HPDE6-E6E7 (cell line): Measurements from ENCODE around the gene TLK2.
"Not testable (repeated sequence)": the region's sequence is repeated elsewhere in the genome, so short reads cannot be mapped to it uniquely, and the experiment has no call there.

Source experiments
- DNase-seq: peaks from one replicate; pipeline ENCODE4 v3.0.0; 2011; ENCODE audit warnings: missing footprints; ENCODE audit errors: extremely low spot score

The TLK2 gene

DNA sequence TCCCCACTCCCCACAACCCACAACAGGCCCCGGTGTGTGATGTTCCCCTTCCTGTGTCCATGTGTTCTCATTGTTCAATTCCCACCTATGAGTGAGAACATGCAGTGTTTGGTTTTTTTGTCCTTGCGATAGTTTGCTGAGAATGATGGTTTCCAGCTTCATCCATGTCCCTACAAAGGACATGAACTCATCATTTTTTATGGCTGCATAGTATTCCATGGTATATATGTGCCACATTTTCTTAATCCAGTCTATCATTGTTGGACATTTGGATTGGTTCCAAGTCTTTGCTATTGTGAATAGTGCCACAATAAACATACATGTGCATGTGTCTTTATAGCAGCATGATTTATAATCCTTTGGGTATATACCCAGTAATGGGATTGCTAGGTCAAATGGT, 82.3 kb downstream of the TLK2 start:
- DNase-seq: not testable (repeated sequence)

DNA sequence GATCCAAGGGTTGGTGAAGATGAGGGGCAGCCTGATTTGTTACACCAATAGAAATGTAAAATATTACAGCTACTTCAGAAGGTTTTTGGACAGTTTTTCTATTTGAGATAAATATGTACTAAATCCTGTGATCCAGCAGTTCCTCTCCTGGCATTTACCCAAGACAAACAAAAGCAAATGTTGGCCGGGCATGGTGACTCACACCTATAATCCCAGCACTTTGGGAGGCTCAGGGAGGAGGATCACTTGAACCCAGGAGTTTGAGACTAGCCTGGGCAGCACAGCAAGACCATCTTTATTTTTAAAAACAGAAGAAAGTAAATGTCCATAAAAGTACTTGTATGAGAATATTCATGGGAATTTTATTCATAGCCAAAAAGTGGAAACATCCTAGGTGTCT, 84.0 kb downstream of the TLK2 start:
- no peak for DNase-seq

DNA sequence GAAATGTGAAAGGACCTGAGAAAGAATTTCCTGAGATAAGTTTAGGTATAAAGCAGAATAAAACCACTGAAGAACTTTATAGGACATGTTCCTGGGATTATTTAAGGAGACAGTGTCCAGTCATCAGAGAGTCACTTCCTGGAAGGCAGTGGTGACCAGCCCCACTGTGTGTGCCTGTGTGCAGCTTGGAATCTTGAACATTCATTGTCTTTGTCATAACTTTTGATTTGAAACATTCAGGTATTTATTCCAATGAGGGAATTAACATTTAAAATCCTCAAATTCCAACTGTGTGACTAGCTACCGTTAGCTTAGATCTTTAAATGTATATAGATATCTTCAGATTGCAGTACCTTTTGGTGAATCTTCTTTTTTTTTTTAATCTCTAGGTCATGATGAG, 87.2 kb downstream of the TLK2 start:
- DNase-seq: peak; percentile 47

DNA sequence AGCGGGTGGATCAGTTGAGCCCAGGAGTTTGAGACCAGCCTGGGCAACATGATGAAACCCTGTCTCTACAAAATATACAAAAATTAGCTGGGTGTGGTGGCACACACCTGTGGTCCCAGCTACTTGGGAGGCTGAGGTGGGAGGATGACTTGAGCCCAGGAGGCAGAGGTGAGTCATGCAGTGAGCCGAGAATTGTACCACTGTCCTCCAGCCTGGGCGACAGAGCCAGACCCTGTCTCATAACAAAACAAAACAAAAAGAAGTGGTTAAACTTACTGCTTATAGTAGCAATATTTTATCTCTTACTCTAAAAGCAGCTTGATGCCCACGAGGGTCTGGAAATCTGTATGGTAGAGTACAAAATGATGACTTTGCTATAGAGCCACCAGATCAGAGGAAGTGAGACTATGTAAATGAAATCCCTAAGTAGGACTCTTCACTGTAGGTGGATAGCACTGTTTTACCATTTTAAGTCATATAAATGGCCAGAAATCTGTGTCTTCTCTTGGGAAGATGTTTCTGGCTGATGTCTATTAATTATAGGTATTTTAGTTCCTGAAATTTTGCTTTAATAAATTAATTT, 88.5 kb downstream of the TLK2 start:
- DNase-seq: no peak

DNA sequence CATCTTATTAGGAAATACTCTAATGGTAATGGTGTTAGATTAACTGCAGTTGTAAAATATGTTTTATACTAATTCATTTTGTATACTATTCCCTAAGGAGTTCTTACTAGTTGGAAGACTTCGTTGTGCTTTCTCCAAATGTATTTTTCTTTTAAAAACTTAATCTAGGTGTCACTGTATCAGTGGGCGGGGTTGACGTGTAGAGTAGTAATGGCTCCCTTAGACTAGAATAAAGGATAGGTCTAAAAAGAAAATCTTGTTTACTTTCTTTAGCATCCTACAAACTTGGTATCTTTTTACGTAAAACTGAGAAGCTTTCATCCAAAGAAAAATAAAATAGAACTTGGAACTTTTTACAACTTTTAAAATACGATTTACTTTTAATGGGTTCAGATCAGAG, 93.9 kb downstream of the TLK2 start:
- DNase-seq: no peak

DNA sequence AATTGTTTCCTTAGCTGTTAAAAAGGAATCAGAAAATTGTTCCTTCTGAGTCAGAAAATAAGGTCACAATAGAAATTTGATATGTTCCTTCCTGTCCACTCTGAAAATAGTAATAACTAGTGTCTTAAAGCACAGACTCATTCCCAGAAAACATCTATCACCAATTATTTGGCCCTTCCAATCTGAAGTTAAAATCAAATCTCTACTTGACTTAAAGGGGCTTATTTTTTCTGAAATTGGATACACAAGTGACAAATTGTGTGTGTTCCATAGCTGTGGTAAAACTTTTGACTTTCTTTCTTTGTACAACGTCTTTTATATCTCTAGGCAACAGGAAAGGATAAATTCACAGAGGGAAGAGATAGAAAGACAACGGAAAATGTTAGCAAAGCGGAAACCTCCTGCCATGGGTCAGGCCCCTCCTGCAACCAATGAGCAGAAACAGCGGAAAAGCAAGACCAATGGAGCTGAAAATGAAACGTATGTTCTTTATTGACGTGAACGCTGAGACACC, 94.3 kb downstream of the TLK2 start:
- DNase-seq: no peak

DNA sequence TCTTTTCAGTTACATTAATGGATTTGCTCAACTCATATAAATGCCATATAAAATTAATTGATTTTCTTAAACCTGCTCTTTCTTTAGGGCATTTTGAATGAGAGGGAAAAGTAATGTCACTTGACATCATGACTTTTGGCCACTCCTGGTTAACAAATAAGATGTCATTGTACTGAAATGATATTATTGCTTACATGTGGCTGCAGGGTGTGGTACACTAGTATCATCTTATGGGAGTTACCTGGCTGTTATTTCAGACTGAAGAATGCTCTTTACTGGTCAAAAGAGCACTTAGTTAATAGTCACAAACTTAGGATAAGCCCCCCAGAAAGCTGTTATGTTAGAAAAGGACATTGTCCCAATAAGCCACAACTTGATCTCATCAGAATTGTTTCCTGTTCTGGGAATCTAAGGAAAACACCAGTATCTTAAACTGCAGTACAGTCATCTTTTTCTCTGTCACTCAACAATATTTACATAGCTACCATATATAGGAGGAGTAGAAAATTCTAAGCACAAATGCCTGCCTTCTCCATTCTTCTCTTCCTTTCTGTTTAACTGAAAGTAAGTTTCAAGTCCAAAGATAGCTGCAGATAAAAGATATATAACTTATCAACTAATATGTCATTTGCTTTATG, 95.0 kb downstream of the TLK2 start:
- DNase-seq: no peak

DNA sequence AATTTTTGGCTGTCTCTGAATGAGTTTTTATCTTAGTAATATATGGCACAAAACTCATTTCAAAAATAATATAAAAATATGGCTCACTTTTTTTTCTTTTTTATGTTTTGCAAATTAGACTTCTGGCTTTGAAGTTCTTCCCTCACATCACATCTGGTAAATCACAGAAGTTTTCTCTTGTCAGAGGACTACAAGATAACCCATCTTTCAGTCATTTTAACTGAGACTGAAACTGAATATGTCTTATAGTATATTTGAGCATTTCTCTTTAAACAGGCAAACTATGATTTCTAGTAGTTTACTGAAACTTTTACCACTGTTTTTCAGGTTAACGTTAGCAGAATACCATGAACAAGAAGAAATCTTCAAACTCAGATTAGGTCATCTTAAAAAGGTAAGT, 97.8 kb downstream of the TLK2 start:
- no peak for DNase-seq

DNA sequence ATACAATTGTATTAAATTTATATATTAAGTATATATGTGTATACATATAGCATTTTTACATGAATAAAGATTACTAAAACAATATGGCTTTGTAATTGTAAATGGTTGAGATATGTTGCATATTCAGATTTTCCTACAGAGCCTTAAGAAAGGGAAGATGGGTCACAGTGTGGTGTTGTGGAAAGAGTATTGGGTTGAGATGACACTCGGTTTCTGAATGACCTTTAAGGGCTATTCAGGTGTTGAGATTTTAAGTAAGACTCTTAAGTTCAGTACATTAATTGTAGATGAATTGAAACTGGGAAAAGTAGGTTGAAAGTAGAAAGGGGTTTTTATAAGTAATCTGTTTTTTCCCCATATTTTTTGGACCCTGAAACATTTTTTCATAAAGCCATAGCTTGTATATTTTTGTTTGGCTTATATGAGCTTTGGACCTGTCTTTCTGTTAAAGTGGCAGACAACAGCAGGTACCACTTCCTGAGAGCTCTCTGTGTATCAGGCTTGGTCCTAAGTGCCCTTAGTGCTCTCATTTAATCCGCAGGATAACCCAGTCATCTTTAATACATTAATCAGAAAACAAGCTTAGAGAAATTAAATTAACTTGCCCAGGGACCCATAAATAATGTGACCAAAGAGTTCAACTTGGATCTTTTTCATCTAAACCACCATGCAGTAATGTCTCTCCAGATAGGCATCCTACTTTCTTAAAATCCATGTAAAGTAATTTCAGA, 100.3 kb downstream of the TLK2 start:
- no peak for DNase-seq

DNA sequence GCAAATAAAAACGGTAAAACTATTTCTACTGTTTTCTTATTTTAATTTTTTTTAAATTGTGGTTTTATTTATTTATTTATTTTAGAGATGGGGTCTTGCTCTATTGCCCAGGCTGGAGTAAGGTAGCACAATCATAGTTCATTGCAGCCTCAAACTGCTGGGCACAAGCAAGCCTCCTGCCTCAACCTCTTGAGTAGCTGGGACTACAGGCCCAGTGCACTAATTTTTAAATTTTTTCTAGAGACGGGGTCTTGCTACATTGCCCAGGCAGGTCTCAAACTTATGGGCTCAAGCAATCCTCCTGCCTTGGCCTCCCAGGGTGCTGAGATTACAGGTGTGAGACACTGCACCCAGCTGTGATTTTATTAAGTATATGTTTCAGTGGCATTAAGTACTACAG, 102.3 kb downstream of the TLK2 start:
- DNase-seq: no peak

DNA sequence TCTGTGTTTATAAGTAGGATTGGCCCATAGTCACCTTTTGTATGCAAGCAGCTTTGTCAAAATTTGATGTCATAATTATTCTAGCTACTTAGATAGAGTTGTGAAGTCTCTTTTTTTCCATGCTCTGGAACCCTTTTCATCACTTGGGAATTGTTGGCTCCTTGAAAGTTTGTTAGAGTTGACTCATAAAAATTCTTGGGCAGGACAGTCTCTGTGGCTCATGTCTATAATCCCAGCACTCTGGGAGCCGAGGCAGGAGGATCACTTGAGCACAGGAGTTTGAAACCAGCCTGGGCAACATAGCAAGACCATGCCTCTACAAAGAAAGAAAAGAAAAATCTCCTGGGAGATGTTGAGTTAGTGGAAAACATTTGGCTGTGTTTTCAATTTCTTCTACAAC, 103.1 kb downstream of the TLK2 start:
- DNase-seq: no peak

DNA sequence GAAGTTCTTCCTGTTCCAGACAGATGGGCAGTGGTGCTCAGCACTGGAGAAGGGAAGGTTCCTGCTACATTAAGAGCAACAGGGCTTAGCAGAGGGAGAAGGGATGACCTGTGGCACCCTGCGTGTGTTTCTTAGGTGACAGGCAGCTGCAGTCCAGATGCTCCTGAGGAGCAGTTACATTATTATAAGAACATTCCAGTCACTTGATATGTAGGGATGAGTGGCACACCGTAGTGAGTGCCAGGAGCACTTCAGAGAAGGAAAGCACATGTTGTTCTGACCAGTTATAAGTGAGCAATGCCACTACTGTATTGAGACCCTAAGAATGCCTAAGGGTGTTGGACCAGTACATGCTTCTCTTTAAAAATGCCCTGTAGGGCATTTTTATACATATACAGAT, 108.9 kb downstream of the TLK2 start:
- DNase-seq: no peak

DNA sequence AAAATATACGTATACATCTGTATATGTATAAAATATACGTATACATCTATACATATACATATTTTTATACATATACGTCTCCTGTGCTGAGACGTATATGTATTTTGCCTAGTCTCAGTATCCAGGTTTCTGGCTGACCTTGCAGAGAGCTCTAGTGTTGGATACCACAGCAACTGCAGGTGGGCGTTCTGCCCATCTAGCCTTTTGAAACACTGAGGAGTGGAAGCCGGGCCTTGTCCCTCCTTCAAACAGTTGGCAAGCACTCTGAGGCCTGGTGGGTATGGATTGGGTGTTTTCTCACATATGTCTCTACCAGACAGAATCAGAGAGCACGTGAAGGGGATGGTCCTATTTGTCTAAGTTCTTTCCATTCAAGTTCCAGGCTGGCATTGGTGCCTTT, 109.5 kb downstream of the TLK2 start:
- no peak for DNase-seq

DNA sequence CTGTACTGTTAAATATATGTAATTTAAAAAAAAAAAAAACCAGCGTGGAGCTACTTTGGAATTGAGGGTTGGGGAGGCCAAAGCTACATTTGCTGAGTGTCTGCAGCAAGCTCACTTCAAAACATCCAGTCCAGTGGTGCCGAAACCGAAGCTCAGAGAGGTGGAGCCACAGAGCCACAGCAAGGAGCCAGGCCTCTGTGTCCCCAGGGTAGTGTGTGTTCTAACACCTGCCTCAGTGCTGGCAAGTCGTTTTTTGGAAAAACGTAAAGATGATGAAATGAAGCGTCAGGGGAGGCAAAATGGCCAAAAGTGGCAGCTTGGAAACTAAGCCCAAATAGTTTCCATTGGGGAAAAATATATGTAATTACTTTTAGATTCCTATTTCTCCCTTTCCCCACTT, 112.7 kb downstream of the TLK2 start:
- no peak for DNase-seq

DNA sequence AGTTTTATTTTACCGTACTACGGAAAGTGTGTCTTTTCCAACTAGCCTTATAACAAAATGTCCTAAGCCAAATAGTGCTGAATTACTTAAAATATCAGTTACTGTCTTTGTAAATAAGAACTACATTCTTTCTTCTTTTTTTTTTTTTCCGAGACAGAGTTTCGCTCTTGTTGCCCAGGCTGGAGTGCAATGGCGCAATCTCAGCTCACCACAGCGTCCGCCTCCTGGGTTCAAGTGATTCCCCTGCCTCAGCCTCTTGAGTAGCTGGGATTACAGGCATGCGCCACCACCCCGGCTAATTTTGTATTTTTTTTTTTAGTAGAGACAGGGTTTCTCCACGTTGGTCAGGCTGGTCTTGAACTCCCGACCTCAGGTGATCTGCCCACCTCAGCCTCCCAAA, 113.2 kb downstream of the TLK2 start:
- not testable (repeated sequence) for DNase-seq

DNA sequence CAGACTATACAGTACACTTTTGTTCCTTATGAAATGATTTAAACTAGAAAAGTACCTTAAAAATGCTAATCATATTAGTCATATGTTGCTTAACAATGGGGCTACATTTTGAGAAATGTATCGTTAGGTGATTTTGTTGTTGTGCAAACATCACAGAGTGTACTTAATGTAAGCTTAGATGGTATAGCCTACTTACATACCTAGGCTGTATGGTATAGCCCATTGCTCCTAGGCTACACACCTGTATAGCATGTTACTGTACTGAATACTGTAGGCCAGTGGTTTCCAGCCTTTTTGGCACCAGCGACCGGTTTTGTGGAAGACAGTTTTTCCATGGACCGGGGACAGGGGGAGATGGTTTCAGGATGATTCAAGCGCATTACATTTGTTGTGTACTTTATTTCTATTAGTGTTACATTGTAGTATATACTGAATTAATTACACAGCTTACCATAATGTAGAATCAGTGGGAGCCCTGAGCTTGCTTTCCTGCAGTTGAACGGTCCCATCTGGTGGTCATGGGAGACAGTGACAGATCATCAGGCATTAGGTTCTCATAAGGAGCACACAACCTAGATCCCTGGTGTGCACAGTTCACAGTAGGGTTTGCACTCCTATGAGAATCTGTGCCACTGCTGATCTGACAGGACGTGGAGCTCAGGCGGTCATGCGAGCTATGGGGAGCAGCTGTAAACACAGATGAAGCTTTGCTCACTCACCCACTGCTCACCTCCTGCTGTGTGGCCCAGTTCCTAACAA, 113.9 kb downstream of the TLK2 start:
- no peak for DNase-seq

DNA sequence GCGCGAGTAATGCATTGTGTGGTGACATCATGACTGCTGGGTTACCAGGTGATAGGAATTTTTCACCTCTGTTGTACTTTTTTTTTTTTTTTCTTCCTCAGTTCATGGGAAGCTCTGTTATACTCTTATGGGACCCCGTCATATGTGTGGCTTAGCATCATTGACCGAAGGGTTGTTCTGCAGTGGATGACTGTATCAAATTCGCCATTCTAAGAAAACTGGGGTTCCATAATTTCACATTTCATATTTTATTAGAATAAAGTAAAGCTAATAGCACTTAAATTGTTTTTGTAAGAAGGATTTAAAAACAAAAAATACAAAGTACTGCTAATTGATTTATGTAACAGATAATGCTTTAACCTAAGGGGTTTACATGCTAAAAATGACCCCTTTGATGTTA, 116.9 kb downstream of the TLK2 start:
- DNase-seq: no peak

DNA sequence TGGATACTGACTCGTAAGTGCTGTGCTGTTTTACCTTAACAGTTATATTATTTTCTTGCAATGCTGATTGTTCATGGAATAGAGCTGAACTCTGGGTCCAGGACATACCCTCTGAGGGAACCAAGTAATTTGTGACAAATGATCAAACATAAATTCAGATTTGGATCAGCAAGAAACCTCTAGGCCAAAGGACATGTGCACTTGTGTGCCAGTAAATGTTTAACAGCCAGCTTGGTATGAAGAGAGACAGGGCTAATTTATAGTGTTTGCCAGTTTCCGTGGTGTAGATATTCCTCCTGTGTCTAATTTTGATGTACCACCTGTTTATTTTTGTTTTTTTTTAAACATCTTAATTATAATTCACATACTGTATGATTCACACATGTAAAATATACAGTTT, 118.0 kb downstream of the TLK2 start:
- DNase-seq: no peak

DNA sequence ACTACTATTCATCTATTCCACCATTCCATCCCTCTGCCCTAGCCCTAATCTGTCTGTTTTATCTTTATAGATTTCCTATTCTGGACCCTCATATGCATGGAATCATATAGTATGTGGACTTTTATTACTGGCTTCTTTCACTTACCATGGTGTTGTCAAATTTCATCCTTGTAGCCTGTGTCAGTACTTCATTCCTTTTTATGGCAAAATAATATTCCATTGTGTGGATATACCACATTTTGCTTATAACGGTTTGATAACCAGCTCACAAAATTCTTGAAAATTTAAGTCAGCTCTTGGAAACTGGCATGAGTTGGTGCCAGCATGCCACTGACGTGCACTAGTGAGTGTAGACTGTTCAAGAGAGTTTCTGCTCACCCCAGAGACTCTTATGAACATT, 118.5 kb downstream of the TLK2 start:
- no peak for DNase-seq

DNA sequence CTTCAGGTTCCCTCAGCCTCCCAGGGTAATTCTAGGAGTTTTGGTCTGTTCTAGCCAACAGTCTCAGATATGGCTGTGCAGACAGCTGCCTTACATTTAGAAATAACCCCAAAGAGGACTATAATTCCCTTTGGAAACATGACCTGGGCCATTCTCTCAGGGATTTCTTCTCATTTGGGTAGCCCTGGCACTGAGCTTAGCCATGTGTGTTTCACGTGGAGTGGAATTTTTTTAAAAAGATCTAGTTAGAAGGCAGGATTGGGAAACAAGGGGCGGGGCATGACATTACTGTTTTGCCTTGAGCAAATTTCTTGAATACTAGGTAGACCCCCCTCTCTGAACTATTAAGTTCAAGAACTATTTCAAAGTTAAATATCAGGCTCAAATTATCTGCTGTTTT, 119.3 kb downstream of the TLK2 start:
- DNase-seq: no peak

DNA sequence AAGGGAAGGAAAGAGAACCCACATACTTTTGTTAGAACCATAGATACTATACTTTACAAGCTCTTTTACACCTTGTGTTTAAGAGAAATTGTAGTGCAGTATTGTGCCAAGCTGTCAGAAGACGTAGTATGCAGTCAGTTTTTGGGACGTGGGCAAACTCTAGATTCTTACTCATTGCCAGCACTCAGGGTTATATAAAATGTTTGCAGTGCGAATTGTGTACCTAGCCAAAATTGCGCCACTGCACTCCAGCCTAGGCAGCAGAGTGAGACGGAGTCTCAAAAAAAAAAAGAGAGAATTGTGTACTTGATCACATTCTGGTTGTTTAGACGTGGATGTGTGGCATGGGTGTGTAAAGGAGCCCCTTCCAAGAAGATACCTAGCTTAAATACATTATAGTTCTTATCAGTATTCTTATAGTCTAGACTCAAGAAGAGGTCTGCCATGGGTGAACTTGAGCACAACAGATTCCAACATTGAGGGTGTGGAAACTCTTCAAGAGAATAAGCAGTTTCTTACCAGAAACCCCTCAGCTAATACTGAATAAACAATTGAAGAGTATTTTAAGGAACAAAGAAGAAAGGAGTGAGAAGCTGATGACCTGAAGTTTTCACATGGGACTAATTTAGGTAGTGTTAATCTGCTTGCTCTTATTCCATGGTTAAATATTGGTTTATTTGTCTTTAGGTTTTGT, 121.5 kb downstream of the TLK2 start:
- DNase-seq: no peak

DNA sequence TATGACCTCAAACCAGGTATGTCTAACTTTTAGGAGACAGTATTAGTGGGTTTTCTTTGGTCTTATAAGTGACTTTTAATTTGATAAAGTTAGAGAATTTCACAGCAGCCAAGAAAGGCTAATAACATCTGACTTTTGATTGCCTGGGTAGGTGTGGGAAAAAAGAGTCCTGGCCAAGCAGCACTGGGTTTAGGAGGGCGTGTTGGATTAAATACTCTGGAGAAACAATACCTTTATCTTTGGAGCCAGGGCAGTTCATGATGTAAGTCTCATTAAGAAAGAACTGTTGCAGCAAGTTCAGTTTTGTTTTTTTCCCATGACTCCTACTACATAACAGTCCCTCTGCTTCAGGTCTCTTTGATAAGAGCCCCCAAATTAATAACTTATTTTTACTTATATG, 122.2 kb downstream of the TLK2 start:
- DNase-seq: no peak
